Measurements from ENCODE around the gene WNT8A. TPM values are rescaled to one million over a fixed set of nuclear protein-coding genes. Genes with fewer than 3 reads are reported as not detected.
A peak's percentile ranks its signal among the peaks of the same experiment; 100 is the strongest.

The WNT8A gene
- total RNA-seq, 1 donor from 2014 or later: not detected

DNA sequence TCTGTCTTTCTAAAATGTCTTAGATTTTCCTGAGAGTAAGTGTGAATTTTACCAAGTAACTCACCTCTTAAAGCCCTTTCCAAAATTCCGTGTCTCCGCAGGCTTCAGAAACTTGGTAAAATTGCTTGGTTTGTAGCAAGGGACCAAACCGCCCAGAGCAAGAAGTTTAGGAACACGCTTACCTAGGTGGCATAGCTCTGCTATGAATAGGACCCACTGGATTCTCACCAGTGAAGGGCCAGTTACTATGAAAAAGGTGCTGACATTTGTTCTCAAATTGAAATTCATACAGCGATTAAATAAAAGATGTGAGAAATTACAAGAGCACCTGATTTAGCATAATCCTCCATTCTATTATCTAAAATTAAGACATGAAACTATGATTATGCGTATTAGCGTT, 48.7 kb downstream of the WNT8A start:
- no peaks in the 10 kb centered on the region for H3K9me3 ChIP-seq
- H3K4me3 ChIP-seq: no peak overlapping the region
- intact Hi-C loops (cut with DNase I): no loop called here
- DNase-seq: no peak
- no peaks in the 10 kb centered on the region for H3K36me3 ChIP-seq
- H3K27ac ChIP-seq: no peak overlapping the region
- TF ChIP-seq, protein P1, sequence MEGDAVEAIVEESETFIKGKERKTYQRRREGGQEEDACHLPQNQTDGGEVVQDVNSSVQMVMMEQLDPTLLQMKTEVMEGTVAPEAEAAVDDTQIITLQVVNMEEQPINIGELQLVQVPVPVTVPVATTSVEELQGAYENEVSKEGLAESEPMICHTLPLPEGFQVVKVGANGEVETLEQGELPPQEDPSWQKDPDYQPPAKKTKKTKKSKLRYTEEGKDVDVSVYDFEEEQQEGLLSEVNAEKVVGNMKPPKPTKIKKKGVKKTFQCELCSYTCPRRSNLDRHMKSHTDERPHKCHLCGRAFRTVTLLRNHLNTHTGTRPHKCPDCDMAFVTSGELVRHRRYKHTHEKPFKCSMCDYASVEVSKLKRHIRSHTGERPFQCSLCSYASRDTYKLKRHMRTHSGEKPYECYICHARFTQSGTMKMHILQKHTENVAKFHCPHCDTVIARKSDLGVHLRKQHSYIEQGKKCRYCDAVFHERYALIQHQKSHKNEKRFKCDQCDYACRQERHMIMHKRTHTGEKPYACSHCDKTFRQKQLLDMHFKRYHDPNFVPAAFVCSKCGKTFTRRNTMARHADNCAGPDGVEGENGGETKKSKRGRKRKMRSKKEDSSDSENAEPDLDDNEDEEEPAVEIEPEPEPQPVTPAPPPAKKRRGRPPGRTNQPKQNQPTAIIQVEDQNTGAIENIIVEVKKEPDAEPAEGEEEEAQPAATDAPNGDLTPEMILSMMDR (IDR thresholded peaks at IDR 0.05): no peak
- no peaks in the 10 kb centered on the region for H3K4me1 ChIP-seq
- no peak for ATAC-seq
- H3K27me3 ChIP-seq (ENCODE audit: low read depth): no peaks in the 10 kb centered on the region

DNA sequence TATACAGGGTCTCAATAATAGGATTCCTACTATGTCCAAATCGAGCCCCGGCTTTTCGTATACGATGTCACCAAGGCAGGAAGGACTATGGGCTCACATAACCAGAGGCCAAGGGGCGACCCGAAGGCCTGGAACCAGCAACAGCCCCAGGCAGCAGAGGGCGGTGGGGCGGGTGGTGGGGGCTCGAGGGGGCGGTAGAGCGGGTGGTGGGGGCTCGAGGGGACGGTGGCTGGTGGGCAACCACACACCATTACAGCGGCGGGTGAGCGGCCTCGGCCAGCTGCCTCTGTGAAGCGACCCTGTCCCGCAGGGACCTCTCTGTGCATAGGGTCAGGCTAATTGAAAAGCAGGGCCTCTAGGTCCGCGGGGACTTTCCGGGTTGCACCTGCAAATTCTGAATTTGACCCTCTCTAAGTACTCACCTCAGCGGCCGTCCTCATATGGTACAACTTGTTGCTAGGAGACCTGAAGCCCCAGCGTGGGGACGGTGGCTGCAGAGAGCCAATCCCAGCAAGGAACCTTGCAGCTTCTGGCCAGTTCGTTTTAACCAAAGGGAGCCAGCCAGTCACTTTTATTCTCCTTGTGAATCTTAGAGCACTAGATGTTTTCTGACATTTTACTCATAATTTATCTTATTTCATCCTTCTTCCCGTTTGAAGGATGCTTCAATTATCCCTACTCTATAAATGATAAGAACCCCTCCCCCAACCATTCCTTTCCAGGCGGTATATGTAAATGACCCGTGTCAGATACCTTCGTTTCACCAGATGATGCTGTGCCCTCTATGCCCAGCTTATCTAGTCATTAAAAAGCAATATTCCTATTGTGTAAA, 55.3 kb downstream of the WNT8A start, which contains the start of gene NME5:
NME5 (minus strand) TSS at position 480 of the 832 bp plus-strand sequence. CDS start 648 bp downstream, outside the sequence.
- ATAC-seq (peak; percentile 94 to 96), DNase-seq (peak; percentile 78)
- Histone ChIP-seq H3K36me3 (no peaks in the 10 kb centered on the region), H3K27me3 (ENCODE audit: low read depth) (peaks cover 3% of the 10 kb centered on the region), H3K4me1 (peaks cover 6% of the 10 kb centered on the region), H3K4me3 (peak within 1 kb of the TSS; percentile 64), H3K27ac (no peak within 1 kb of the TSS), H3K9me3 (no peaks in the 10 kb centered on the region)
- intact Hi-C loops (cut with DNase I): no loop called here
- TF ChIP-seq, protein P1 (IDR thresholded peaks at IDR 0.05): no peak

DNA sequence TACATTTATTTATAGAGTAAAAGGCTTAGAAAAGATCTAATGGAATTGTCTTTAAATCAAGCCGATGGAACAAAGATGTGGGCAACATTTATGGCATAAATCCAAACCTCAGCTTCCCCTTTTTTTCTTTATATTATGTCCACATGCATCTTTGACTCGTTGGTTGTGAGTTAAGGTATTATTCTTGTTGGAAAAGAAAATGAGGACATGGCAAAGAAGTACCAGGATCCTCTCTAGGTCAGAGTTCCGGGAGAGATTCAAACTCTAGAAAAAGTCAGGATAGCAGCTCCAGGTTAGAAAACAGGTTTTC, 55.9 kb downstream of the WNT8A start:
- Histone ChIP-seq H3K27ac (no peak overlapping the region), H3K27me3 (ENCODE audit: low read depth) (peaks cover 3% of the 10 kb centered on the region), H3K9me3 (no peaks in the 10 kb centered on the region), H3K4me1 (peaks cover 6% of the 10 kb centered on the region), H3K36me3 (no peaks in the 10 kb centered on the region), H3K4me3 (peak overlapping the region; percentile 64)
- ATAC-seq (no peak), DNase-seq (no peak)
- TF ChIP-seq, protein P1 (IDR thresholded peaks at IDR 0.05): no peak
- intact Hi-C loops (cut with DNase I): no loop called here

GRCh38 chr5:138140268-138140667, 56.4 kb downstream of the WNT8A start:
- no peaks in the 10 kb centered on the region for H3K36me3 ChIP-seq
- no peaks in the 10 kb centered on the region for H3K9me3 ChIP-seq
- peaks cover 3% of the 10 kb centered on the region for H3K27me3 ChIP-seq (ENCODE audit: low read depth)
- intact Hi-C loops (cut with DNase I): no loop called here
- H3K4me1 ChIP-seq: peaks cover 6% of the 10 kb centered on the region
- H3K4me3 ChIP-seq: no peak overlapping the region
- TF ChIP-seq, protein P1 (IDR thresholded peaks at IDR 0.05): no peak
- no peak for DNase-seq
- no peak overlapping the region for H3K27ac ChIP-seq
- ATAC-seq: peak in 1 of 2 donors; percentile 68

Other genes with a start within 250 kb of the WNT8A start
- gene MYOT, start 216.2 kb upstream of the WNT8A start, total RNA-seq: not detected
- not detected for gene PKD2L2, start 194.6 kb upstream of the WNT8A start, total RNA-seq
- gene FAM13B, start 51.0 kb upstream of the WNT8A start, total RNA-seq: 42.9 TPM
- gene NME5, start 55.4 kb downstream of the WNT8A start, total RNA-seq: 7.3 TPM
- 56.9 TPM for gene BRD8, start 94.6 kb downstream of the WNT8A start, total RNA-seq
- 1.2 TPM for gene KIF20A, start 95.1 kb downstream of the WNT8A start, total RNA-seq
- 21.5 TPM for gene CDC23, start 129.3 kb downstream of the WNT8A start, total RNA-seq
- 0.53 TPM for gene GFRA3, start 190.6 kb downstream of the WNT8A start, total RNA-seq
- gene CDC25C, start 247.8 kb downstream of the WNT8A start, total RNA-seq: 0.47 TPM

Data from lower lobe of right lung (tissue), 2 donors.